ENCODE measurements around the gene SCP2.

Gene SCP2

DNA sequence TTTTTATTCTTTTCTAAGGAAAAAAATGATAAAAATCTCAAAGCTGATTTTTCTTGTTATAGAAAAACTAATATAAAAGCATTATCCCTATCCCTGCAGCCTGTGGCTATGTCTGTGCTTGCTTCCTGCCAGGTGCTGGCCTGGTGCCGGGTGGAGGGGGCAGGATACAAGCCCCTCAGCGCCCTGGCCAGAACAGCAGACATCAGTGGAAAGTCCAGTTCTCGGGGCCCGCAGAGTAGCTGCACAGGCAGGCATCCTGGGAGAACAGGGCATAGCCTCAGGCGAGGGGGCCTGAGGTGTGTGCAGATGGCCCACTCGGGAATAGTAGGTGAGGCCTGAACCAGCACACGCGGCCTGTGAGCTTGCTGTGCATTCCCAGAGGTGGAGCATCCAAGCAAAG, 158.3 kb downstream of the SCP2 start:
- Histone ChIP-seq H3K9me2 (ENCODE audit: low read depth, low read length) (no peaks in the 10 kb centered on the region), H3K9me3 (ENCODE audit: low read length) (no peaks in the 10 kb centered on the region), H3K27me3 (ENCODE audit: insufficient read depth, low read length) (peaks cover 4% of the 10 kb centered on the region; the same call in 1 of the 2 replicates), H3K9ac (ENCODE audit: low read length) (no peak overlapping the region), H3K79me2 (ENCODE audit: insufficient read depth, low read length) (no peaks in the 10 kb centered on the region), H3K27ac (ENCODE audit: low read depth, low read length, poor library complexity, severe bottlenecking) (no peak overlapping the region), H2AFZ (ENCODE audit: low read length) (no peak overlapping the region), H3K36me3 (ENCODE audit: insufficient read depth, low read length) (no peaks in the 10 kb centered on the region), H3K4me3 (ENCODE audit: low read depth, low read length, poor library complexity, severe bottlenecking) (no peak overlapping the region), H3K4me1 (ENCODE audit: insufficient read depth, low read length, severe bottlenecking) (no peaks in the 10 kb centered on the region), H3K4me2 (ENCODE audit: low read length) (no peak overlapping the region), H3F3A (ENCODE audit: insufficient read depth, low read length) (no peaks in the 10 kb centered on the region), H4K20me1 (ENCODE audit: insufficient read depth, low read length) (no peaks in the 10 kb centered on the region)
- TF ChIP-seq EZH2 (IDR thresholded peaks at IDR 0.05; ENCODE audit: borderline replicate concordance, low read length): no peak
- TF ChIP-seq, protein P1, sequence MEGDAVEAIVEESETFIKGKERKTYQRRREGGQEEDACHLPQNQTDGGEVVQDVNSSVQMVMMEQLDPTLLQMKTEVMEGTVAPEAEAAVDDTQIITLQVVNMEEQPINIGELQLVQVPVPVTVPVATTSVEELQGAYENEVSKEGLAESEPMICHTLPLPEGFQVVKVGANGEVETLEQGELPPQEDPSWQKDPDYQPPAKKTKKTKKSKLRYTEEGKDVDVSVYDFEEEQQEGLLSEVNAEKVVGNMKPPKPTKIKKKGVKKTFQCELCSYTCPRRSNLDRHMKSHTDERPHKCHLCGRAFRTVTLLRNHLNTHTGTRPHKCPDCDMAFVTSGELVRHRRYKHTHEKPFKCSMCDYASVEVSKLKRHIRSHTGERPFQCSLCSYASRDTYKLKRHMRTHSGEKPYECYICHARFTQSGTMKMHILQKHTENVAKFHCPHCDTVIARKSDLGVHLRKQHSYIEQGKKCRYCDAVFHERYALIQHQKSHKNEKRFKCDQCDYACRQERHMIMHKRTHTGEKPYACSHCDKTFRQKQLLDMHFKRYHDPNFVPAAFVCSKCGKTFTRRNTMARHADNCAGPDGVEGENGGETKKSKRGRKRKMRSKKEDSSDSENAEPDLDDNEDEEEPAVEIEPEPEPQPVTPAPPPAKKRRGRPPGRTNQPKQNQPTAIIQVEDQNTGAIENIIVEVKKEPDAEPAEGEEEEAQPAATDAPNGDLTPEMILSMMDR (IDR thresholded peaks at IDR 0.05; ENCODE audit: low read length): no peak

DNA sequence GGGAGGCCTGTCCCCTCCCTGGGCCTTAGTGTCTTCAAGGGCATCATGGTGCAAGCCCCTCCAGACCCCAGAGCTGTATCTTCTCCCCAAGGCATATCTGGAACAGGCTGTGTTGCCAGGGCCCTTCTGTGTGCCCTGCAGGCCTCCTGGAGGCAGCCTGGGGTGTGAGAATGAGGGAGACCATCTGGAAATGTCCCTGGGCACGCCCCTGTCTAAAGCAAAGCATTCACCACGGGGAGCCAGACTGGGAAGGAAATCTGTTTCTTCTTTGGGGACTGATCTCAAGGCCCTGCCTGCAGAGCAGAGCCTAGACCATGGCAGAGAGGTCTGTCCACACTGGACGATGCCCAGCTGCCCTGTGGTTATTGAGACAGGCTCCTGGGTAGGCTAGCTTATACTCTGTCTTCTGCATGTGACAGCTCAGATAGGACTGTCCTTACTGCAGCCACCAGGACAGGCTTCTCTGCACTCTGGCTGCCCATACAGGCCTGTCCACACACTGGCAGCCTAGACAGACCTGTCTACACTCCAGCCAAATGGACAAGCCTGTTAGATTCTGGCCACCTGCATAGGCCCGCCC, 159.5 kb downstream of the SCP2 start:
- TF ChIP-seq EZH2 (IDR thresholded peaks at IDR 0.05; ENCODE audit: borderline replicate concordance, low read length): no peak

DNA sequence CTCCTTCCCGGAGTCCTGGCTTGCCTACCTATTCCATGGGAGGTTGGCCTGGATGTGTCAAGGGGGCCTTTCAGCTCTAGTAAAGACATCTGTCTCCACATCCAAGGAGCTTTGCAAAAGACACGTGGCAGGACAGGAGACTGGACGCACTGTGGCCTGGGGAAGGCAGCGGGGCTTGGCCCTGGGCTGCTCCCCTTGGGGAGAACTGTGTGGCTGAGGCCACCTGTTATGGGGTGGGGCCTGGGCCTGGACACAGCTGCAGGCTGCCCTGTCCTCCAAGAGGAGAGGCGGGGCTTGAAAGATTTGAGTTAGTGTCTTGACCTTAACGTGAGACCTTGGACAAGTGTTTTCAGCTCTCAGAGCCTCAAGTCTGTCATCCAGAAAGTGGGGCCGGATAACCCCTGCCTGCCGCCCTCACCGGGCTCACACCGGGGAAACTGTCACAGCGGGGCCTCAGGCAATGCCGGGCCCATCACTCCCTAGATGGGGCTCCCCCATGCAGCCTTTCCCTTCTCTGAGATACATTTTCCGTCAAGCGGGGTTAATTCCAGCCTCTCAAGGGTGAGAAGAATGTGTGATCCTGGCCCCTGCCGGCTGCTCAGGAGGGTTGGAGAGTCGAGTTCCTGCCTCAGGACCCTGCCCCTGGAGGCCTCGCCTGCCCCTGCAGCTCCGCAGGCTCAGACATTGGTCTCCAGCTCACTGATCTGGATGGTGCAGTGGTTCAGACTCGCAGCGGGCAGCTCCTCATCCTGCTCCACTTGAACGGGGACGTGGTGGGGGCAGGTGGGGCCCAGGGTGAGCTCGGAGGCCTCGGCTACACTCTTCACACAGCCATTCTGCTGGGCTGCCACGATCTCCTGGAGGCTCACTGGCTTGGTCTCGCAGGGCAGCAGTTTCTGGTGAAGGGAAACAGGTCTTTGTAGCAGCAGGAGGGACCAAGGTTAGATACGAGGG, 160.5 kb downstream of the SCP2 start:
- no peaks in the 10 kb centered on the region for H4K20me1 ChIP-seq (ENCODE audit: insufficient read depth, low read length)
- H3K79me2 ChIP-seq (ENCODE audit: insufficient read depth, low read length): no peaks in the 10 kb centered on the region
- no peak overlapping the region for H3K9ac ChIP-seq (ENCODE audit: low read length)
- no peak overlapping the region for H3K27ac ChIP-seq (ENCODE audit: low read depth, low read length, poor library complexity, severe bottlenecking)
- H3K4me2 ChIP-seq (ENCODE audit: low read length): no peak overlapping the region
- H3K9me2 ChIP-seq (ENCODE audit: low read depth, low read length): no peaks in the 10 kb centered on the region
- TF ChIP-seq, protein P1 (IDR thresholded peaks at IDR 0.05; ENCODE audit: low read length): no peak
- TF ChIP-seq EZH2 (IDR thresholded peaks at IDR 0.05; ENCODE audit: borderline replicate concordance, low read length): no peak
- no peak overlapping the region for H2AFZ ChIP-seq (ENCODE audit: low read length)
- no peaks in the 10 kb centered on the region for H3K9me3 ChIP-seq (ENCODE audit: low read length)
- H3K4me1 ChIP-seq (ENCODE audit: insufficient read depth, low read length, severe bottlenecking): no peaks in the 10 kb centered on the region
- no peak overlapping the region for H3K4me3 ChIP-seq (ENCODE audit: low read depth, low read length, poor library complexity, severe bottlenecking)
- no peaks in the 10 kb centered on the region for H3K36me3 ChIP-seq (ENCODE audit: insufficient read depth, low read length)
- H3K27me3 ChIP-seq (ENCODE audit: insufficient read depth, low read length): no peaks in the 10 kb centered on the region
- H3F3A ChIP-seq (ENCODE audit: insufficient read depth, low read length): no peaks in the 10 kb centered on the region

More for the DNA sequence above, 159.5 kb downstream of the SCP2 start:
- Histone ChIP-seq H3K27ac (ENCODE audit: low read depth, low read length, poor library complexity, severe bottlenecking) (no peak overlapping the region), H3F3A (ENCODE audit: insufficient read depth, low read length) (no peaks in the 10 kb centered on the region), H3K9ac (ENCODE audit: low read length) (no peak overlapping the region), H3K79me2 (ENCODE audit: insufficient read depth, low read length) (no peaks in the 10 kb centered on the region), H4K20me1 (ENCODE audit: insufficient read depth, low read length) (no peaks in the 10 kb centered on the region), H3K4me2 (ENCODE audit: low read length) (no peak overlapping the region), H3K27me3 (ENCODE audit: insufficient read depth, low read length) (no peaks in the 10 kb centered on the region), H3K36me3 (ENCODE audit: insufficient read depth, low read length) (no peaks in the 10 kb centered on the region), H3K9me3 (ENCODE audit: low read length) (no peaks in the 10 kb centered on the region), H3K9me2 (ENCODE audit: low read depth, low read length) (no peaks in the 10 kb centered on the region), H3K4me1 (ENCODE audit: insufficient read depth, low read length, severe bottlenecking) (no peaks in the 10 kb centered on the region), H2AFZ (ENCODE audit: low read length) (no peak overlapping the region), H3K4me3 (ENCODE audit: low read depth, low read length, poor library complexity, severe bottlenecking) (no peak overlapping the region)
